Suppressor macrophage (primary cell): Measurements from ENCODE around the gene EIF1AD.
"Not testable (repeated sequence)": the region's sequence is repeated elsewhere in the genome, so short reads cannot be mapped to it uniquely, and the experiment has no call there.

Source experiments
- DNase-seq, 4 experiments: peaks; one replicate each; pipeline ENCODE4 v3.0.0-alpha.2; 2020 to 2022
- total RNA-seq, 17 experiments: gene quantifications; one replicate each; lab custom pipeline; 2026; ENCODE audit warnings: mixed read lengths in 6 of 17, inconsistent platforms in 3 of 17; lab: John Stamatoyannopoulos, UW

The EIF1AD gene, protein sequence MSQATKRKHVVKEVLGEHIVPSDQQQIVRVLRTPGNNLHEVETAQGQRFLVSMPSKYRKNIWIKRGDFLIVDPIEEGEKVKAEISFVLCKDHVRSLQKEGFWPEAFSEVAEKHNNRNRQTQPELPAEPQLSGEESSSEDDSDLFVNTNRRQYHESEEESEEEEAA
- 7.3 to 33.3 (median 23.2) reads per million in 17 experiments for total RNA-seq

GRCh38 chr11:66001942-66002647 is at the start of gene EIF1AD, which contains the start of gene BANF1:
Gene EIF1AD (minus strand): TSS chr11:66002157. CDS start chr11:66000389, 1,768 bp downstream.
Gene BANF1 (plus strand): TSS chr11:66002503. CDS start chr11:66003251, 748 bp downstream.
- peak; percentile 96 to 98 (median 96) for DNase-seq

DNA sequence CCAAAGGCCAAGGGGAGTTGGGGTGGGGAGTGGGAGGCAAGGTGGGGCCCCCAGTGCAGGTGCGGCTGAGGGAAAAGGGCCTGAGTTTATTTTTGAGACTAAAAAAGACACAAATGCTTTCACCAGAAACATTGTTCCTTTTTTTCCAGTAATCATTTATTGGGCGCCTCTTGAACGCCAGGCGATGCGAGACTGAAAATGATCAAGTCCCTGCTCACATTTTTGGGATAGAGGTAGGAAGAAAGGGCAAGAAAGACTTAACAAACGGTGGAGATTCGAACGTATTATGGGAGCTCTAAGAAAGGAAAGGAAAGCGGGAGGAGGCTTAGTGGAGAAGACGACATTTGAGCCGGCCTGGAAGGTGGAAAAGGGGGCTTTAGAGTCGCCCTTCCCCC is 49.4 kb upstream of the EIF1AD start:
- DNase-seq: no peak

- no peak for DNase-seq
Observed at GRCh38 chr11:66050581-66051231, 48.7 kb upstream of the EIF1AD start.

GRCh38 chr11:66048547-66049323 is 46.8 kb upstream of the EIF1AD start, which contains the start of gene GAL3ST3:
Gene GAL3ST3 (minus strand): TSS chr11:66049161. CDS start chr11:66045415, 3,746 bp downstream.
- DNase-seq: no peak

DNA sequence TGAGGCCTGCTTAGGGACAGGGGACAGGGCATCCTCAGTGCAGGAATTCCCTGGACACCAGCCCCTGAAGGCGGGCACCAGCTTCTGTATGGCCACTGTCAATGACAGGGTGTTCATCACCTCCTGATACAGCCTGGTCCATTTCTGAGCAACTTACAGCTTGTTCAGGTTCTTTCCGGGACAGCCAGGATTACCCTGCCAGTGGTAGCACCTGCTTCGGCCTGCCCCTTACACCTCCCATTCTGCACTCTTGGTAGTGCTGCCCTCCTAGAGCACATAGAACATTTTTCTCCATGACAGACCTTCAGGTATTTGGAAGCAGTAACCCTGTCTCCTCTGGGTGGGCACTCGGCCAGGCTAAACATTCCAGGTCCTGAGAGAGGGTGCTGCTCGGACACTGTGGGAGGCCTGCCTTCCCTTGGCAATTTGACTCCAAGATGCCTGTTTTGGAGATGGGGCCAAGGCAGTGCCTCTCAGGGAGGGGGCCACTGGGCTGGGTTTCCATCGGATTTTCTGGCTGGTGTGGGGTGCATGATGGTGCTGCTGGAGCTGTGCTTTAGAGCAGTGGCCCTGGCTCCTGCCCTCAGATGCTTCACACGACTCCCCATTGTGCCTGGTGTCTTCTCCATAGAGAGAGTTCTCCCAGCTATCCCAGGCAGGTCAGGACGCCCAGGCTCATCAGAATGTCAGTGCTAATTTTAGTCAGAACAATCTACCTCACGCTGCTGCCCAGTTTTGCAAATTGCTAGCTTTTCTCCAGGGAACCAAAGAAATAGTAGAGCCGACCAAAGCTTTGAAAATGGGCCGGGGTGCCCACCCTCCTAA is 45.8 kb upstream of the EIF1AD start:
- no peak for DNase-seq

DNA sequence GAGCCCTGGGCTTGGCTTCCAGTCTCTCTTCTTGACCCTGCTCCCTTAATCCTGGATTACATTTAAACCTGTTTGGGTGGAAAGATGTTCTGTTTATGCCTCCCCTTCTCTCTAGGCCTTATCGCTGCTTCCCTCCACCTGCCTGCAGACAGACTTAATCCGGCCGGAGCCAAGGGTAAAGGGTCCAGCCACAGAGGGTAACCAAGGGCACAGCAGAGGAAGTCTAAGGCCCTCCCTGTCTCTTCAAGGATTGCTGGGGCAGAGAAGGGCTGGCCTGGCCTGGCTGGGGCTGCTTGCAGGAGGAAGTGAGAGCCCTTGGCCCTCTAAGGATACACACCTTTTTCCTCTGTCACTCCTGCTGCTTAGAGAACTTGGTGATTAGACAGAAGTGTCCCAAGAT is 44.9 kb upstream of the EIF1AD start:
- DNase-seq: no peak

GRCh38 chr11:66045177-66045639 is 43.3 kb upstream of the EIF1AD start:
- DNase-seq: peak; percentile 85 to 93 (median 88)

DNA sequence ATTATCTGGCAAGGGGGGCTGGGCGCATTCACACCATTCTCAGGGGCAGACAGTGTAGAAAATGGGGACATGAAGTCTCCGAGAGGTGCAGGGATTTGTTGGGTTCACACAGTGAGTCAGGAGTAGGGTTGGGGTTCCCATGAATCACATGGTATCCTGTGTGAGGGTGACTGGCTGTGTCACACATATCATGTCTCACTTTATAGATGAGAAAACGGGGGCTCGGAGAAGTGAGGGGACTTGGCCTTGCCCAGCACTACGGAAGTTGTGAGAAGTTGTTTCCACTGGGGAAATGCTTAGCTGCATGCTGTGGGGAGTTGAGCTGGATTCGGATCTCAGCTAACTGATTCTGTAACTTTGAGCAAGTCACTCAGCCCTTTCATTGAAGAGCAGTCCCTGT is 42.8 kb upstream of the EIF1AD start:
- DNase-seq: no peak

DNA sequence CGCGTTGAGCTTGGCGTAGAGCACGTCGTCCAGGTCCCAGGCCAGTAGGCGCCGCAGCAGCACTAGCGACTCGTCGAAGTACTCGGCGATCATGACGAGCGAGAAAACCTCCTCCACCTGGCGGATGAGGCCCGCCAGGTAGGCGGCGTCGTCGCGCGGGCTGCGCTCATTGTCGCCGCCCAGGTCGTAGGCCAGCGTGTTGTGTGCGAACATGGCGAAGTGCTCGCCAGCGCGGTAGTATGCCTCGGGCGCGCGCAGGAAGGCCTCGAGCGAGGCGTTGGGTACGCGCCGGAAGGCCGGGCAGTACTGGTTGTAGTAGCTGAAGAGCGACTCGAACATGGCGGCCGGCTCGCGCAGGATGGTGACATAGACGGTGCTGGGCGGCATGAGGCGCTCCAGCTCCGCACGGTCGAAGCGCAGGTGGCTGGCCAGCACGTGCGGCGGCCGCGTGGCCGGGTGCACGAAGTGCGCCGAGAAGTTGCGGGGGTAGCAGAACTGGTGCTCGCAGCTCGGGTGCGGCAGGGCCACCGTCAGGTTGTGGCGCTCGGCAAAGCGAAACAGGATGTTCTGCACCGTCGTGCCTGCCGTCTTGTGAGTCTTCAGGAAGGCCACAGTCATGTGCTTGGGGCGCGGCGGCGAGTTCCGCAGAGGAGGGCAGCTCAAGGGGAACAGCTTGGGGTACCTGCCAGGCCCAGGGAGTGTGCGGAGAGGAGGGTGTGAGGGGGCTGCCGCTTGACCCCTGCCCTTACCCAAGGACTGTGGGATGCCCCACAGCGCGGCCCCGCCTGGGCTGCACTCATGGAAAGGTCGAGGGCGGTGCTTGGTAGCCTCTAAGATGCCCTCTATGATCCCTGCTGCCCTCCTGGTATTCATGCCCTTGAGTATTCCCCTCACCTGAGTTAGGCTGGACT is 41.3 kb upstream of the EIF1AD start:
- DNase-seq: no peak

DNA sequence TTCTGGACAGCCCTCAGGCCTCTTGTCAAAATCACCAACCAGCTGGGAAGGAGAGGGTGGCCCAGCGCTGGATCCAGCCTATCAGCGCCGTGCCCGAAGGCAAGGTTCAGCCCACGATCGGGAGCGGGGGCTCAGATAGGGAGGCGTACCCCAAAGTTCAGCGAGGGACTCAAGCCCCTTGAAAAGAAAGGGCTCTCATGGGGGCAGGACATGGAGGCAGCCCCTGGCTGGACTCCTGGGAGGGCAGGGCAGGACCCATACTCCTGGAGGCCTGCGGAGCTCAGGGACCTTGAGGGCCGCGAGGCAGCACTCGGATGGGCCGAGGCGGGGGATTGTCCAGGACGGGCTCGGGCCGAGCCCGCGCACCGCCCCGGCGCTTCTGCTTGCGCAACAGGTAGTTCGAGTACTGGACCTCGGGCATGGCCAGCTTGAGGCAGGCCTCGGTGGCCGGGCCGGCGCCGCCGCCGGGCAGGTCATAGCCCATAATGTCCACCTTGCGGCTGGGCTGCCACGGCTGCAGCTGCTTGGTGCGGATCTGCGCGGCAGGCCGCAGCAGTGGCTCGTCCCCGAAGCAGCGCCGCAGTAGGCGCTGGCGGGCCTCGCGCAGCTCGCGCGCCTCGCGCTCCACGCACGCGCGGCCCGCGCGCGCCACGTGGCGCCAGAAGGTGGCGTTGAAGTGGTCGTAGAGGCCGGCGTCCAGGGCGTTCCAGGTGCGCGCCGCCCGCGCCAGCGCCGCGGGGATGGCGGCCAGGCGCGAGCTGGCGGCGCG is 40.5 kb upstream of the EIF1AD start:
- DNase-seq: no peak

GRCh38 chr11:66039765-66040164 is 37.8 kb upstream of the EIF1AD start:
- DNase-seq: no peak

DNA sequence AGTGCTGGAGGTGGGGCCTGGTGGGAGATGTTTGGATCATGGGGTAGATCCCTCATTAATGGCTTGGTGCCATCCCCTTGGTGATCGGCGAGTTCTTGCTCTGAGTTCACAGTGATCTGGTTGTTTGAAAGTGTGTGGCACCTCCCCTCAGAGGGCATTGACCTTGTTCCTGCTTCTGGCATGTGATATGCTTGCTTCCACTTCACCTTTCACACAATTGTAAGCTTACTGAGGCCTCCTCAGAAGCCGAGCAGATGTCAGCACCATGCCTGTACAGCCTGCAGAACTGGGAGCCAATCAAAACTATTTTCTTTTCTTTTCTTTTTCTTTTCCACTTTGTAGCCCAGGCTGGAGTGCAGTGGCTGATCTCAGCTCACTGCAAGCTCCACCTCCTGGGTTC is 35.4 kb upstream of the EIF1AD start:
- peak in 1 of 4 experiments; percentile 3 for DNase-seq

GRCh38 chr11:66036334-66036710 is 34.4 kb upstream of the EIF1AD start:
- peak in 1 of 4 experiments; percentile 0 for DNase-seq

GRCh38 chr11:66035653-66036333 is 33.8 kb upstream of the EIF1AD start:
- DNase-seq: no peak

DNA sequence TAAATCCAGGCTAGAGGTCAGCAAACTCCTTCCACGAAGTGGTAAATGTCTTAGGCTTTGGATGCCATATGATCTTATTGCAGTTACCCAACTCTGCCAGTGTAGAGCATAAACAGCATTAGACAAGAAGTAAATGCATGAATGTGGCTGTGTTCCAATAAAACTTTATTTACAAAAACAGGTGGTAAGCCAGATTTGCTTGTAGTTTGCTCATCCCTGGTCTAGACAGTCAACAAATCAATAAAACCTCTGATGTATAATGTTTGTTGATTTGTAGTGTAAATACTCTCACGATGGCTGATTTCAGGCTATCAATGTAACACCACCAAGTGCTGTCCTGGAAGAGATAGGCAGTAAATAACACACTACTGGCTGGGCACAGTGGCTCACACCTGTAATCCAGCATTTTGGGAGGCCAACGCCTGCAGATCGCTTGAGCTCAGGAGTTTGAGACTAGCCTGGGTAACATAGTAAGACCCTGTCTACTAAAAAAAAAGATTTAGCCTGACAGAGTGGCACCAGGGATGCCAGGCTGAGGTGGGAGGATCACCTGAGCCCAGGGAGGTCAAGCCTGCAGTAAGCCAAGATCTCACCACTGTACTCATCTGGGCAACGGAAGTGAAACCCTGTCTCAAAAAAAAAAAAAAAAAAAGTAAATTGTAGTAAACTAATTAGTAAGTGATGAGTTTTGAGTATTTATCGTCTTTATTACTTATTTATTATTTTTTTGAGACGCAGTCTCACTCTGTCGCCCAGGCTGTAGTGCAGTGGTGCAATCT is 31.2 kb upstream of the EIF1AD start:
- peak in 1 of 4 experiments; percentile 0 for DNase-seq

GRCh38 chr11:66026017-66026529 is 24.1 kb upstream of the EIF1AD start, which contains the start of gene CATSPER1:
Gene CATSPER1 (minus strand): TSS chr11:66026479. CDS start chr11:66026379, 100 bp downstream.
- DNase-seq: no peak

DNA sequence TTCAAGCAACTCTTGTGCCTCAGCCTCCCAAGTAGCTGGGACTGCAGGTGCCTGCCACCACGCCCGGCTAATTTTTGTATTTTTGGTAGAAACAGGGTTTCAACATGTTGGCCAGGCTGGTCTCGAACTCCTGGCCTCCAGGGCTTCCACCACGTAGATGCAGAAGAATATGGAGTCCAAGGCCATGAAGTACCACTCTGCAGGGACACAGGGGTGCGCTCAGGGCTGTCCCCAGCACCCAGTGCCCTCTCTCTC is 21.2 kb upstream of the EIF1AD start:
- DNase-seq: not testable (repeated sequence)
